Spleen (tissue), 11 donors: ENCODE measurements around the gene PLEKHA7. TPM values are rescaled to one million over a fixed set of nuclear protein-coding genes. Genes with fewer than 3 reads are reported as not detected.
A peak's percentile ranks its signal among the peaks of the same experiment; 100 is the strongest.

Experiments
- DNase-seq: peaks from one replicate; pipeline ENCODE4 v3.0.0-alpha.2; 2020
- H3K27ac ChIP-seq, 8 donors: fragments of 200-600 bp; sonication (generic) in 7 of 8; 1 replicate in 4 of 8; 2 replicates in 4 of 8; pipeline versions ENCODE4 v1.5.0 to v1.8.0; 2016 to 2021; ENCODE audit warnings: inconsistent platforms in 4 of 8, mild to moderate bottlenecking in 4 of 8, moderate library complexity in 1 of 8
- H3K27me3 ChIP-seq, 7 donors: fragments of 200-600 bp; sonication (generic) in 6 of 7; replicated peaks in 1 of 7; 1 replicate in 4 of 7; 2 replicates in 3 of 7; pipeline versions ENCODE4 v1.5.0 to v1.8.0; 2016 to 2021; ENCODE audit warnings: inconsistent platforms in 3 of 7, mild to moderate bottlenecking in 1 of 7
- H3K36me3 ChIP-seq, 6 donors: fragments of 200-600 bp; sonication (generic) in 5 of 6; 1 replicate in 4 of 6; 2 replicates in 2 of 6; pipeline versions ENCODE4 v1.5.0 to v1.8.0; 2016 to 2021; ENCODE audit warnings: inconsistent platforms in 2 of 6
- H3K4me1 ChIP-seq, 6 donors: fragments of 200-600 bp; sonication (generic) in 5 of 6; 1 replicate in 3 of 6; 2 replicates in 3 of 6; pipeline versions ENCODE4 v1.5.0 to v1.8.0; 2016 to 2021; ENCODE audit warnings: inconsistent platforms in 3 of 6
- H3K4me3 ChIP-seq, 8 donors: fragments of 200-600 bp; sonication (generic) in 7 of 8; 1 replicate in 4 of 8; 2 replicates in 4 of 8; pipeline versions ENCODE4 v1.5.0 to v1.8.0; 2016 to 2021; ENCODE audit warnings: inconsistent platforms in 4 of 8, mild to moderate bottlenecking in 4 of 8, moderate library complexity in 2 of 8
- H3K9me3 ChIP-seq, 8 donors: fragments of 200-600 bp; sonication (generic) in 7 of 8; 1 replicate in 4 of 8; 2 replicates in 4 of 8; pipeline versions ENCODE4 v1.5.0 to v1.8.0; 2016 to 2021; ENCODE audit warnings: inconsistent platforms in 4 of 8
- CTCF ChIP-seq, 11 experiments: fragments of 200-600 bp in 7 of 11; fragments of 450-650 bp in 4 of 11; sonication (generic) in 4 of 11; IDR thresholded peaks in 8 of 11; conservative IDR thresholded peaks in 3 of 11; 1 replicate in 7 of 11; 2 replicates in 4 of 11; pipeline versions ENCODE4 v1.4.0 to v1.8.0; 2016 to 2021; ENCODE audit warnings: antibody characterized with exemption in 11 of 11, inconsistent platforms in 4 of 11, mild to moderate bottlenecking in 1 of 11
- POLR2A ChIP-seq, 3 donors: fragments of 450-650 bp; IDR thresholded peaks; one replicate each; pipeline ENCODE4 v1.5.1; 2017; ENCODE audit warnings: antibody characterized with exemption in 3 of 3, mild to moderate bottlenecking in 1 of 3
- POLR2AphosphoS5 ChIP-seq, 3 donors: sonication (generic); formaldehyde crosslinking; IDR thresholded peaks; one replicate each; pipeline ENCODE4 v1.5.1; 2017; ENCODE audit warnings: antibody characterized with exemption in 3 of 3
- WGBS, 5 donors: extraction: QIAGEN DNeasy Blood & Tissue Kit in 3 of 5; methylation state at CpG; one replicate each; pipeline versions ENCODE4 v1.1.5 to v1.1.7; 2013 to 2018; 5-methylcytosine and 5-hydroxymethylcytosine counted together
- intact Hi-C: fragments of 100-400 bp; cut with DNase I; formaldehyde crosslinking; loops from one replicate; pipeline ENCODE4 v1.15.0; 2023; ENCODE audit warnings: low total_unique reads
- polyA plus RNA-seq, 3 donors: library from polyadenylated mRNA; stranded (reverse); fragments of 200-250 nt; gene quantifications; one replicate each; pipeline ENCODE4 v1.2.1, GENCODE V29; 2013
- total RNA-seq, 7 donors: library from RNA; depleted of rRNA in 3 of 7; stranded (reverse); fragments of >200 nt in 3 of 7; fragmentation: NEBNext Ultra II Directional in 4 of 7; extraction: Animal tissue kit (Norgen Biotek cat#: 25700) in 4 of 7; gene quantifications; one replicate each; pipeline versions ENCODE4 v1.1.0 to v1.2.1, GENCODE V29; 2016 to 2021
- donor health status: healthy with polysubstance abuse.
- donor health status: DM: no; HTN: no; CAD: no; lungs with moderate emphysema.
- donor health status: DM: no; HTN: no; CAD: no.
- donor health status: Bipolar disorder and iron deficiency.
- donor health status: healthy.
- donor health status: DM: no; HTN: no; CAD: no.
- donor health status: DM: yes; HTN: yes; CAD: no.

Gene PLEKHA7
- total and polyA plus RNA-seq, 10 donors = 1.8 to 12.8 (median 5.8) TPM

- DNase-seq = no peak
- Histone ChIP-seq H3K9me3 (no peaks in the 10 kb centered on the region), H3K4me3 (no peak overlapping the region), H3K4me1 (peaks cover 0 to 6% (median 0%) of the 10 kb centered on the region in 6 donors), H3K36me3 (no peaks in the 10 kb centered on the region), H3K27me3 (peaks cover 0 to 4% (median 0%) of the 10 kb centered on the region in 7 donors), H3K27ac (no peak overlapping the region)
- intact Hi-C loops = no loop called here
- TF ChIP-seq CTCF (IDR thresholded peaks at IDR 0.05 in 8 of 11, conservative IDR thresholded peaks at IDR 0.05 in 3 of 11) = no peak
- TF ChIP-seq POLR2AphosphoS5 (IDR thresholded peaks at IDR 0.05) = no peak
- no peak for TF ChIP-seq POLR2A (IDR thresholded peaks at IDR 0.05)
- WGBS, 5 donors = 42 to 80% (median 64%) methylated on average over 1 of the region's 1 CpG
Measured at GRCh38 chr11:16933291-16933690, 80.9 kb downstream of the PLEKHA7 start.

DNA sequence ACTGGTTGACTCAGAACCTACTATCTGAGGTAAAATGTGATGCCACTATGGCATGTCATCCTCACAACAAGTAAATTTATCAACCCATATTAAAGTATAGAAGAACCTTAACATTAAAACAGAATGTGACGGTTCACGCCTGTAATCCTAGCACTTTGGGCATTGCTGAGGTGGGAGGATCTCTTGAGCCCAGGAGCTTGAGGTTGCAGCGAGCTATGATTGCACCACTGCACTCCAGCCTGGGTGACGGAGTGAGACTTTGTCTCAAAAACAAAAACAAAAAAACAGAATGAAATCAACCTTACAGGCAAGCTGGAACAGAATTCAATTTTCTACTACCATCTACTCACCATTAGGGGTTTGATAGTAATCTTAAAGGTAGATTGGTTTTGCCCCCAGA lies 86.2 kb downstream of the PLEKHA7 start:
- peaks cover 0 to 28% (median 22%) of the 10 kb centered on the region in 6 donors for H3K4me1 ChIP-seq
- H3K4me3 ChIP-seq = no peak overlapping the region
- DNase-seq = no peak
- 80 to 95% (median 89%) methylated on average over 4 of the region's 4 CpGs for WGBS, 5 donors
- no peak overlapping the region for H3K27ac ChIP-seq
- no peaks in the 10 kb centered on the region for H3K36me3 ChIP-seq
- intact Hi-C loops = no loop called here
- H3K9me3 ChIP-seq = no peaks in the 10 kb centered on the region
- peaks cover 0 to 46% (median 33%) of the 10 kb centered on the region in 7 donors for H3K27me3 ChIP-seq
- no peak for TF ChIP-seq CTCF (IDR thresholded peaks at IDR 0.05 in 8 of 11, conservative IDR thresholded peaks at IDR 0.05 in 3 of 11)
- TF ChIP-seq POLR2AphosphoS5 (IDR thresholded peaks at IDR 0.05) = no peak
- no peak for TF ChIP-seq POLR2A (IDR thresholded peaks at IDR 0.05)

GRCh38 chr11:16926883-16927626 lies 87.2 kb downstream of the PLEKHA7 start:
- intact Hi-C loops = no loop called here
- Histone ChIP-seq H3K27me3 (peaks cover 0 to 50% (median 33%) of the 10 kb centered on the region in 7 donors), H3K4me1 (peaks cover 0 to 28% (median 22%) of the 10 kb centered on the region in 6 donors), H3K9me3 (no peaks in the 10 kb centered on the region), H3K4me3 (no peak overlapping the region), H3K27ac (no peak overlapping the region), H3K36me3 (no peaks in the 10 kb centered on the region)
- TF ChIP-seq POLR2A (IDR thresholded peaks at IDR 0.05) (no peak), POLR2AphosphoS5 (IDR thresholded peaks at IDR 0.05) (no peak)
- WGBS, 5 donors = 82 to 92% (median 90%) methylated on average over 9 of the region's 9 CpGs
- DNase-seq = no peak

DNA sequence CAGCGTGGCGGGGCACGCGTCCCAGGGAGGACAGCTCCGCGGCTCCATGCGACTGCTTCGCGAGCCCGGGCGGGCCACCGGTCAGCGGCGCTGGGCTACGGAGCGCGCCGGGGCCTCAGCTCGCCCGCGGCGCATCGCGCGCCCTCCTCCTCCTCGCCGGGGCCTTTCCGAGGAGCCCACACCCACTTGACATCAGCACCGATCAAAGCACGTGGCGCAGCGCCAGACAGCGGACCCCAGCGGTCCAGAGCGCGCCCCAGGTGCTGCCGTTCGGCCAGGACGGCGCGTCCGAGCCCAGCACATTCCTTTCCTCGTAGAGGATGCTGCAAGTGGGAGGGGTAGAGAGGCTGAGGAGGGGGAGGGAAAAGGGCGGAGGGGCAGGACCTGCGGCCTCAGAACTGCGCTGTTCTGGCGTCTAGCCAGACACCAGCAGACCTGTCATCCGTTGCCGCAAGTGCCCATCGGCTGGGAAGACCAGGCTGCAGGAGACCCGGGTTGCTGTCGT lies 88.6 kb downstream of the PLEKHA7 start:
- TF ChIP-seq CTCF (IDR thresholded peaks at IDR 0.05 in 8 of 11, conservative IDR thresholded peaks at IDR 0.05 in 3 of 11) (no peak), POLR2AphosphoS5 (IDR thresholded peaks at IDR 0.05) (peak in 1 of 3 donors; percentile 49)
- peak; percentile 78 for DNase-seq
- no peaks in the 10 kb centered on the region for H3K36me3 ChIP-seq
- intact Hi-C loops = no loop called here
- 0 to 3% (median 2%) methylated on average over 8 to 52 of the region's 52 CpGs for WGBS, 5 donors
- peaks cover 0 to 50% (median 33%) of the 10 kb centered on the region in 7 donors for H3K27me3 ChIP-seq
- no peaks in the 10 kb centered on the region for H3K9me3 ChIP-seq
- H3K4me1 ChIP-seq = peaks cover 0 to 28% (median 22%) of the 10 kb centered on the region in 6 donors
- no peak overlapping the region for H3K27ac ChIP-seq
- H3K4me3 ChIP-seq = peak overlapping the region; percentile 27 to 67 (median 40)
